Subcutaneous adipose tissue (tissue), 4 donors: ENCODE measurements around the gene ZBTB5. TPM values are rescaled to one million over a fixed set of nuclear protein-coding genes. Genes with fewer than 3 reads are reported as not detected.

ENCODE experiments used
- total RNA-seq, 4 donors: library from RNA; depleted of rRNA; stranded (reverse); fragments of >200 nt; gene quantifications; one replicate each; pipeline ENCODE4 v1.1.0, GENCODE V29; 2016
- TF ChIP-seq, protein P1 (sequence below): fragments of 450-650 bp; IDR thresholded peaks from one replicate; pipeline ENCODE4 v1.5.1; 2016; ENCODE audit warnings: low read depth, mild to moderate bottlenecking, control low read depth, antibody characterized with exemption, moderate library complexity

Gene ZBTB5
- total RNA-seq, 4 donors from 2014 or later, result 6.0 to 9.0 (median 7.7) TPM

DNA sequence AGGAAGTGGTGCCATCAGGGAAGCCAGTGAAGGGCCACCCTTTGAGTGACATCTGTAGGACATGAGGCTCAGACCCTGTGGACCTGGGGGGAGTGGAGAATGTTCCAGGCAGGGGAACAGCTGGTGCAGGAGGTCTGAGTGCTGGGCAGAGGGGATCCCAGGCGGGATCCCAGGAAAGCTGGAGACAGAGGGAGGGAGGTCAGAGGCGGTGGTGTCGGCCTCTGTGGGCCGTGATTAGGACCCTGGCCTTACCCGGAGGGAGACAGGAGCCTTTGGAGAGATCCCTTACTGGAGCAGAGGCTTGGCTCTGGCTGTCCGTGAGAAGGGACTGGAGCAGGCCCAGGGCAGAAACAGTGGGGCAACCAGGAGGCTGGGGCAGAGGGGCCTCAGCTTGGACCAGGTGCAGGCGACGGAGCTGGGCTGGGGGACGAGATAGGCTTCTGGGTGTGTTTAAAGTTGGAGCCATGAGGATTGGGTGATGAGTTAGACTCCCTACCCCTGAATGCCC lies 54.8 kb downstream of the ZBTB5 start:
- TF ChIP-seq, protein P1, sequence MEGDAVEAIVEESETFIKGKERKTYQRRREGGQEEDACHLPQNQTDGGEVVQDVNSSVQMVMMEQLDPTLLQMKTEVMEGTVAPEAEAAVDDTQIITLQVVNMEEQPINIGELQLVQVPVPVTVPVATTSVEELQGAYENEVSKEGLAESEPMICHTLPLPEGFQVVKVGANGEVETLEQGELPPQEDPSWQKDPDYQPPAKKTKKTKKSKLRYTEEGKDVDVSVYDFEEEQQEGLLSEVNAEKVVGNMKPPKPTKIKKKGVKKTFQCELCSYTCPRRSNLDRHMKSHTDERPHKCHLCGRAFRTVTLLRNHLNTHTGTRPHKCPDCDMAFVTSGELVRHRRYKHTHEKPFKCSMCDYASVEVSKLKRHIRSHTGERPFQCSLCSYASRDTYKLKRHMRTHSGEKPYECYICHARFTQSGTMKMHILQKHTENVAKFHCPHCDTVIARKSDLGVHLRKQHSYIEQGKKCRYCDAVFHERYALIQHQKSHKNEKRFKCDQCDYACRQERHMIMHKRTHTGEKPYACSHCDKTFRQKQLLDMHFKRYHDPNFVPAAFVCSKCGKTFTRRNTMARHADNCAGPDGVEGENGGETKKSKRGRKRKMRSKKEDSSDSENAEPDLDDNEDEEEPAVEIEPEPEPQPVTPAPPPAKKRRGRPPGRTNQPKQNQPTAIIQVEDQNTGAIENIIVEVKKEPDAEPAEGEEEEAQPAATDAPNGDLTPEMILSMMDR, result no peak

DNA sequence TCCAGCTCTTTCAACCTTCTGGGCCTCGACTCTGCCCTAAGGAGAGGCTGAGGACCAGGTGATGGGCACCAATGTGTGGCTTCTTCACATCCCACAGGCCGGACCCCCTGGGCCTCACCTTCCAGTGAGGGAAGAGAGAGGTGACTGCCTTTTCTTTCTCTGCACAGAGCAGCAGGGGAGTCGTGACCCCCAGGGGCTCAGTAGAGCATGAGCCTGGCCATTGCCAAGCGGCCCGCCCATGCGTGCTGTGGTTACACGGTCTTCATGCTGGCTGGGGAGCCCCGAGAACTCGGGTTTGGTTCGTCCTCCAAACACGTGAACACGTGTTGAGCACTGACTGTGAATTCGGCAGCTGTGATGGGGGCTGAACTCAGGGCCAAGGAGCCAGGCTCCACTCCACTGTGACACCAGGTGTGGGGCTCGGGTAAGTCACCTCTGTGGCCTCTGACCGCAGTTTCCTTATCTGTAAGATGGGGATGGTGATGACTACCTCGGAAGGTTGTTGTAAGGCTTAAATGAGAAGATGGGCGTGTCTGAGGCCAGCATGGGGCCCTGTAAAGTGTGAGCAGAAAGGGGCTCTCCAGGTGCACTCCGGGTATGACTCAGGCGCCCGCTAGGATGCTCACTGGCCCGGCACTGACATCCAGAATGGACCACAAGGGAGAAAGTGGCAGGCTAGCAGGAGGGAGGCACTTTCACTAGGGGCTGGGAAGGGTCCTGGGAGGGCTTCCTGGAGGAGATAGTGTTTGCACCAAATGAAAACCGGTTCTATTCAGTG lies 56.1 kb downstream of the ZBTB5 start:
- TF ChIP-seq, protein P1, result no peak

DNA sequence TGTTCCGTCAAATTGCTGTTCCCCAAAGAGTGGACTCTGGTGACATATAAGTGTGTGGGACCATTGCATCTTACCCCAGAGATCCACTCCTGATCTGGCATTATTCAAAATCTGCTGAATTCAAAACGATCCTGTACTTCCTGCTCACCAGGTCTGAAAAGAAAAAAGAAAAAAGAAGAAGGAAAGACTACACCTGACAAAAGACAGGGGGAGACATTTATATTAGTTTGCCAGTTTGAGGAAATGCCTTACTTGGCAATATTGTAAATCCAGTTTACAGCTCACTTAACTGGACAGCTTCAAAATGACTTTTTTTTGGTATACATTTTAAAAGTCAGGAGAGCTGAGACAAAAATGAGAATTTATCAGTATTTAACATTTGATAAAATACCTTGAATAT lies 57.8 kb downstream of the ZBTB5 start:
- TF ChIP-seq, protein P1, result no peak

DNA sequence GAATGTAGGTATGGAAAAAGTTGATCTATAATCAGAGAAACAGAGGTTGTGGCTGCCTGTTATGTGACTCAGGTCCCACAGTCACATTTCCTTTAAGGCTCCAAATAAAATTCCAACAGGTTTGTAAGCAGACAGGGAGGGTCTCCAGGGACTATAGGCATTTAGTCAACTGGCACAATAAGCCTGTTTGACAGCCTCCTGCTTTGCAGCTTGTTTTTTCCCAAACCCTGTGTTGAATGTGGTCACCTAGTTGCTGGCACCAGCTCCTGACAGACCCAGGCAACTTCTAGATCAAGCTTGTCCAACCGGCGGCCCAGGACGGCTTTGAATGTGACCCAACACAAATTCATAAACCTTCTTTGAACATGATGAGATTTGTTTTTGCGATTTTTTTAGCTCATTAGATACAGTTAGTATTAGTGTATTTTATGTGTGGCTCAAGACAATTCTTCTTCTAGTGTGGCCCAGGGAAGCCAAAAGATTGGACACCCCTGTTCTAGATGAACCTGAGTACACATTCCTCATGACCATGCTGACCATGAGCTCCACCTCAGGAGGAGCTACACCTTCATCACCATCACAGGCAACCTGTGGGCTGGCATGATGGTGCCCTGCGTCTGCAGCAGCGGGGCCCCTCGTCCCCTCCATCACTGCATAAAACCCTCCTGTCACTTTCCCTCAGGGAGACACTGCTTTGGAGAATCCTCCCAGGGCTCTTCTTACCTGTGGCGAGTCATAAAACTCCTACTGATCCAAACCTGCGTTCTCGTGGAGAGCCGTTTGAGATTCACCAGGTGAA lies 58.4 kb downstream of the ZBTB5 start:
- TF ChIP-seq, protein P1, result no peak

DNA sequence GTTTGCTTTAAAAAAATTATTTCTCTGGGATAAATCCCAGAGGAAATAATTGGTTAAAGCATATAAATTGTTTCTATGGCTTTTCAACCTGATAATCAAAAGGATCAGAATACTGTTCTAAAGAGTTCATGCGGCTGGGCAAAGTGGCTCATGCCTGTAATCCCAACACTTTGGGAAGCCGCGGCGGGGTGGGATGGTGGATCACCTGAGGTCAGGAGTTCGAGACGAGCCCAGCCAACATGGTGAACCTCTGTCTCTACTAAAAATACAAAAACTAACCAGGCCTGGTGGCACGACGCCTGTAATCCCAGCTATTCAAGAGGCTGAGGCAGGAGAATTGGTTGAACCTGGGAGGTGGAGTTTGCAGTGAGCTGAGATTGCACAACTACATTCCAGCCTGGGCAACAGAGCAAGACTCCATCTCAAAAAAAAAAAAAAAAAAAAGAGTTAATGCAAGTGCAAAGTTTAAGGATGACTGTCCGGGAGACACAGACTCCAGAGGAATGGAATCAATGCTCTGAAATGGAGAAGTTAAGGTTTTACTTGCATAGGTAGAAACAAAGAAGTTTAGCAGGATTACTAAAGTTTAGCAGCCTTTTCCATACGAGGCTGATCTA lies 59.4 kb downstream of the ZBTB5 start:
- TF ChIP-seq, protein P1, result no peak

DNA sequence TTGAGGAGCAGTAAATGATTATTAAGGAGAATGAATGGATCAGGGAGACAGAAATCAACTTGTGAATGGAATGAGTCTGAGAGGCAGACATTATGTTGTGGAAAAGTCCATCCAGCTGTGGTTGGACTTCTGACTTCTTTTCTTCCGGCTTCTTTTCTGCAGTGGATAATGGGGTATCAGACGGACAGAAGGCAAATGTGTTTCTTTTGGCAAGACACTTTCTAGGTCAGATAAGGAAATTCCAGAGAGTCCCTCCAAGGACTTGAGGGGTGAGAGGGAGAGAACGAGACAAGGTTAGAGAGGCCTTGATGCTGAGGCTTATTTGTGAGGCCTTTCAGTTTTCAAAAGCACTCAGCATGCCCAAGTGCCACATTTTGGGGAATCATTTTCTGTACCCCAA lies 59.9 kb downstream of the ZBTB5 start:
- TF ChIP-seq, protein P1, result no peak

DNA sequence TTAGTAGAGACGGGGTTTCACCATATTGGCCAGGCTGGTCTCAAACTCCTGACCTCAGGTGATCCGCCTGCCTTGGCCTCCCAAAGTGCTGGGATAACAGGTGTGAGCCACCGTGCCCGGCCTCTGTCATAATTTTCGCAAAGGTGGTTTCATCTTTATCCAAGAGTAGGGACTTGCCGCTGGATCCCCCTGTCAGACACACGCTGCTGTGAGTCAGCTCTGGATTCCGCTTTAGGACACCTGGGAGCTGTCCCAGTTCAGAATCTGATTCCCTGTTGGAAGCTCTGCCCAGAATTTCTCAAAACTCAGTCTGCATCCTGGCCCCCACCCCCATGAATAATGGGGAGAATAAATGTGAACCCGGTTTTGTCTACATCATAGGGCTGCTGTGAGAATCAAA lies 60.7 kb downstream of the ZBTB5 start:
- TF ChIP-seq, protein P1, result no peak
